Gastrocnemius medialis (tissue), 4 donors: Measurements from ENCODE around the gene CUX1. TPM values are rescaled to one million over a fixed set of nuclear protein-coding genes. Genes with fewer than 3 reads are reported as not detected.

ENCODE experiments used
- ATAC-seq, 2 donors: fragments of 150-250 bp; one replicate each; pipeline ENCODE4 v1.9.1; 2016
- DNase-seq, 2 donors: peaks; one replicate each; pipeline ENCODE4 v3.0.0-alpha.2; 2019
- H3K27ac ChIP-seq, 4 donors: fragments of 200-600 bp; sonication (generic); 1 replicate in 1 of 4; 2 replicates in 3 of 4; pipeline ENCODE4 v1.5.1; 2016 to 2018; ENCODE audit warnings: mild to moderate bottlenecking in 2 of 4, moderate library complexity in 1 of 4
- H3K27me3 ChIP-seq, 3 donors: fragments of 200-600 bp; sonication (generic) in 2 of 3; 1 replicate in 1 of 3; 2 replicates in 2 of 3; pipeline versions ENCODE4 v1.5.1 to v1.6.0; 2016 to 2019; ENCODE audit warnings: mild to moderate bottlenecking in 1 of 3, moderate library complexity in 1 of 3
- H3K36me3 ChIP-seq, 2 donors: fragments of 200-600 bp; sonication (generic) in 1 of 2; one replicate each; pipeline ENCODE4 v1.5.1; 2017 to 2018
- H3K4me1 ChIP-seq, 2 donors: fragments of 200-600 bp; sonication (generic) in 1 of 2; one replicate each; pipeline ENCODE4 v1.5.1; 2016 to 2017; ENCODE audit warnings: mild to moderate bottlenecking in 2 of 2
- H3K4me3 ChIP-seq, 4 donors: fragments of 200-600 bp; sonication (generic) in 3 of 4; 1 replicate in 1 of 4; 2 replicates in 3 of 4; pipeline ENCODE4 v1.5.1; 2016 to 2019; ENCODE audit warnings: mild to moderate bottlenecking in 2 of 4
- H3K9me3 ChIP-seq, 3 donors: fragments of 200-600 bp; sonication (generic) in 2 of 3; 1 replicate in 1 of 3; 2 replicates in 2 of 3; pipeline ENCODE4 v1.5.1; 2016 to 2019
- POLR2A ChIP-seq, 2 donors: fragments of 450-650 bp; IDR thresholded peaks; one replicate each; pipeline ENCODE4 v1.6.1; 2017; ENCODE audit warnings: antibody characterized with exemption in 2 of 2, mild to moderate bottlenecking in 2 of 2, moderate library complexity in 2 of 2
- in situ Hi-C, 4 donors: fragments of 200-750 bp; cut with MboI; loops; one replicate each; pipeline versions ENCODE4 v1.15.0 to v1.8.0; 2017; ENCODE audit warnings: low sequenced_read_pairs in 4 of 4
- intact Hi-C: fragments of 100-400 bp; cut with DNase I; formaldehyde crosslinking; loops from one replicate; pipeline ENCODE4 v1.15.1; 2023; ENCODE audit warnings: low total_unique reads
- total RNA-seq, 4 donors: library from RNA; depleted of rRNA; stranded (reverse); fragments of >200 nt; gene quantifications; one replicate each; pipeline versions ENCODE4 v1.1.0 to v1.2.3, GENCODE V29; 2016
- TF ChIP-seq, protein P1 (sequence below), 5 experiments: fragments of 450-650 bp in 3 of 5; fragments of 200-600 bp in 2 of 5; sonication (generic) in 2 of 5; IDR thresholded peaks in 4 of 5; conservative IDR thresholded peaks in 1 of 5; 1 replicate in 4 of 5; 2 replicates in 1 of 5; pipeline ENCODE4 v1.5.1; 2016 to 2019; ENCODE audit warnings: antibody characterized with exemption in 5 of 5, mild to moderate bottlenecking in 3 of 5, moderate library complexity in 3 of 5

Gene CUX1
- total RNA-seq, 4 donors from 2014 or later = 44.1 to 57.9 (median 54.9) TPM

DNA sequence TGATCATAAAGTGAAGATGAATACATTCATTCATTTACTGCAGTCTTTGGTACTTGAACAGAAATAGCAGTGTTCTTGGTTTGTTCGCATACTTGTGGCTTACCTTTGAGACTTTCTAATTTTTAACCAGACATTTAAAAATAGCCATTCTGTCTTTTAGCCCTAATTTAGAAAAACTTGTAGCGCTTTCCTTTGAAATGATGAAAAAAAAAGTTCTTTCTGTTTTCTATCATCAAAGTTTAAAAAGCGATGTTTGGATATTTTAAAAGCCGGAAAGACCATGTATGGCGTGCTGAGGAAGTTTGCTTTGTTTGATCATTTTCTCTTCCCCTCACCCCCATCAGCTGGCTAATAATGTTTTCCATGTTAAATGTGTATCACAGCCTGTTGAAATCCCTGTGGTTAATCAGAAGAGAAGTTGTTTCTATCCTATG, 116.3 kb downstream of the CUX1 start:
- Histone ChIP-seq H3K9me3 (no peaks in the 10 kb centered on the region), H3K4me3 (no peak overlapping the region), H3K4me1 (peaks cover 38 to 52% of the 10 kb centered on the region in 2 donors), H3K27ac (peak overlapping the region; percentile 88 to 96 (median 95)), H3K27me3 (no peaks in the 10 kb centered on the region), H3K36me3 (no peaks in the 10 kb centered on the region)
- intact Hi-C loops = no loop called here
- in situ Hi-C loops = no loop called here
- DNase-seq (no peak), ATAC-seq (no peak)
- TF ChIP-seq, protein P1, sequence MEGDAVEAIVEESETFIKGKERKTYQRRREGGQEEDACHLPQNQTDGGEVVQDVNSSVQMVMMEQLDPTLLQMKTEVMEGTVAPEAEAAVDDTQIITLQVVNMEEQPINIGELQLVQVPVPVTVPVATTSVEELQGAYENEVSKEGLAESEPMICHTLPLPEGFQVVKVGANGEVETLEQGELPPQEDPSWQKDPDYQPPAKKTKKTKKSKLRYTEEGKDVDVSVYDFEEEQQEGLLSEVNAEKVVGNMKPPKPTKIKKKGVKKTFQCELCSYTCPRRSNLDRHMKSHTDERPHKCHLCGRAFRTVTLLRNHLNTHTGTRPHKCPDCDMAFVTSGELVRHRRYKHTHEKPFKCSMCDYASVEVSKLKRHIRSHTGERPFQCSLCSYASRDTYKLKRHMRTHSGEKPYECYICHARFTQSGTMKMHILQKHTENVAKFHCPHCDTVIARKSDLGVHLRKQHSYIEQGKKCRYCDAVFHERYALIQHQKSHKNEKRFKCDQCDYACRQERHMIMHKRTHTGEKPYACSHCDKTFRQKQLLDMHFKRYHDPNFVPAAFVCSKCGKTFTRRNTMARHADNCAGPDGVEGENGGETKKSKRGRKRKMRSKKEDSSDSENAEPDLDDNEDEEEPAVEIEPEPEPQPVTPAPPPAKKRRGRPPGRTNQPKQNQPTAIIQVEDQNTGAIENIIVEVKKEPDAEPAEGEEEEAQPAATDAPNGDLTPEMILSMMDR (IDR thresholded peaks at IDR 0.05 in 4 of 5, conservative IDR thresholded peaks at IDR 0.05 in 1 of 5) = no peak
- no peak for TF ChIP-seq POLR2A (IDR thresholded peaks at IDR 0.05)

DNA sequence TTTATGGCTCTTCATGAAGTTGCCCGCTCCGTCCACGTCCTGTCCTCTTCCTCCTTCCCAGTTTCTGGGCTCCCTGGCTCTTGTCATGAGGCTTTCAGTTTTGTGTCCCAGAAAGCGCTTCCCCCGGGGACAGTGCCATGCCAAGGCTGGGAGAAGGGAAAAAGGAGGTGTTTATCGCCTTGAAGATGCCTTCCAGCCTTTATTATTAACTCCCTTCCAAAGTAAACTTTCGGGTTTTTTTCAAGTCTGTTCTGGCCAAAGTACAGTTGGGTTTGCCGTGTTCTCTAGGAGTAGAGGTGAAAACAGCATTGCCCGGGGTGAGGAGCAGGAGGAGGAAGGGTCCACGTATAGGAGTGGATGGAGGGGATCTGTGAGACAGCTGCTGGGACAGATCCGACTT, 117.2 kb downstream of the CUX1 start:
- H3K4me1 ChIP-seq = peaks cover 38 to 52% of the 10 kb centered on the region in 2 donors
- intact Hi-C loops (loop anchor here (1.0 kb wide), 2 partner anchors 10 to 22 kb away; no protein-coding TSS in a partner anchor), in situ Hi-C loops (no loop called here)
- TF ChIP-seq, protein P1 (IDR thresholded peaks at IDR 0.05 in 4 of 5, conservative IDR thresholded peaks at IDR 0.05 in 1 of 5) = no peak
- no peak for TF ChIP-seq POLR2A (IDR thresholded peaks at IDR 0.05)
- DNase-seq = peak in 1 of 2 donors; percentile 55
- H3K27ac ChIP-seq = peak overlapping the region; percentile 88 to 96 (median 95)
- H3K27me3 ChIP-seq = no peaks in the 10 kb centered on the region
- no peaks in the 10 kb centered on the region for H3K9me3 ChIP-seq
- no peaks in the 10 kb centered on the region for H3K36me3 ChIP-seq
- ATAC-seq = peak; percentile 10 to 17
- peak overlapping the region in 3 of 4 donors; percentile 1 to 35 (median 1) for H3K4me3 ChIP-seq

DNA sequence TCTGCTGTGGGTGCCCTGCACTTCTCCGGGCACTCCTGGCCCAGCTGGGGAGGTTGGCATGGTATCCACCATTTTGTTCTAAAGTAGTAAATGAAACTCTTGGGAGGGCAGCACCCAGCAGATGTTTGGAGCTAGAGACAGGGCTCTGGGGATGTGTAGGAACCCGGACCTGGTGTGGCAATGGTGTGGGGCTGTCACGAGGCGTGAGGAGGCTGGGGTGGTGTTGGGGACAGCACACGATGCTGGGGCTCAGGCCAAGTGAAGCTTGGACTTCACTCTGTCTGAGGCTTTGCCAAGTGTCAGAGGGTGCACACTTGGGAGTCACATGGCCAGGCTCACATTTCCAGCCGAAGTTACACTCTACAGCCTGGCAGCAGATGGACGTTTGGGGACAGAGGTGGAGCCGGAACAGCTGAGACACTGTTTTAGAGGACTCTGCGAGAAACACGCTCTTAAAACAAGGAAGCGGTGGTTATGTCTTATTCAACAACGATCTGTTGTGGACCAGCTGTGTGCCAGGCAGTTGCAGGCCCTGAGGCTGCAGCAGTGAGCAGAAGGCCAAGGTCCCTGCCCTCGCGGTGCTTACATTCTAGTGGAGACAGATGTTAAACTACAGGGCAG, 118.2 kb downstream of the CUX1 start:
- H3K9me3 ChIP-seq = no peaks in the 10 kb centered on the region
- TF ChIP-seq, protein P1 (IDR thresholded peaks at IDR 0.05 in 4 of 5, conservative IDR thresholded peaks at IDR 0.05 in 1 of 5) = no peak
- peak; percentile 52 to 61 for TF ChIP-seq POLR2A (IDR thresholded peaks at IDR 0.05)
- H3K27ac ChIP-seq = peak overlapping the region; percentile 88 to 96 (median 95)
- in situ Hi-C loops (no loop called here), intact Hi-C loops (loop anchor here (1.0 kb wide), 2 partner anchors 11 to 23 kb away; no protein-coding TSS in a partner anchor)
- H3K27me3 ChIP-seq = no peaks in the 10 kb centered on the region
- DNase-seq = peak; percentile 95 to 98
- H3K4me3 ChIP-seq = peak overlapping the region; percentile 49 to 58 (median 52)
- ATAC-seq = peak; percentile 87 to 88
- H3K36me3 ChIP-seq = no peaks in the 10 kb centered on the region
- H3K4me1 ChIP-seq = peaks cover 39 to 53% of the 10 kb centered on the region in 2 donors

DNA sequence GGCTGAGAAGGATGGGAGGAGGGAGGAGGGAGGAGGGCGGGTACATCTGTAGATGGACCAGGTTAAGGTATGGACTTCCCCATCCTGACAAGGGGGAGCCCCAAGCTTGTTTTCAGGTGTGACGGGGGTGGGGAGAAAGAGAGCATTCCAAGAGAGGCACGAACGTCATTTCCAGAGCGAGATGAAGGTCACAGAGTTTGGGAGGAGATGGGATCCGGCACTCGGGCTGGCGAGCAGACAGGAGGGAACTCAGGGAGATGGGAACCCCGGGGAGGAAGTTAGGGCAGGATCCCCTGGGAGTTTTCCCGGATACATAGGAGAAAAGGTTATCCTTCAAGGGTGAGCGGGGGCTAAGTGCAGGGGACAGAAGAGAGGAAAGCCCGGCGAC, 118.8 kb downstream of the CUX1 start:
- TF ChIP-seq POLR2A (IDR thresholded peaks at IDR 0.05) = no peak
- TF ChIP-seq, protein P1 (IDR thresholded peaks at IDR 0.05 in 4 of 5, conservative IDR thresholded peaks at IDR 0.05 in 1 of 5) = no peak

More for the DNA sequence above, 118.8 kb downstream of the CUX1 start:
- no peaks in the 10 kb centered on the region for H3K36me3 ChIP-seq
- no peaks in the 10 kb centered on the region for H3K27me3 ChIP-seq
- H3K4me1 ChIP-seq = peaks cover 45 to 59% of the 10 kb centered on the region in 2 donors
- H3K4me3 ChIP-seq = peak overlapping the region; percentile 49 to 58 (median 52)
- H3K9me3 ChIP-seq = no peaks in the 10 kb centered on the region
- H3K27ac ChIP-seq = peak overlapping the region; percentile 88 to 96 (median 95)
- in situ Hi-C loops (no loop called here), intact Hi-C loops (no loop called here)
- peak in 1 of 2 donors; percentile 51 for DNase-seq
- ATAC-seq = peak; percentile 6 to 17
